HG02610 (cell line): ENCODE results near the gene TMEM191C.
A peak's percentile ranks its signal among the peaks of the same experiment; 100 is the strongest.
"Not testable (repeated sequence)": the region's sequence is repeated elsewhere in the genome, so short reads cannot be mapped to it uniquely, and the experiment has no call there.

ENCODE experiments used
- ATAC-seq: cut with Tn5 transposase; IDR thresholded peaks from one replicate; pipeline ENCODE4 v1.9.1; 2021; ENCODE audit warnings: mild to moderate bottlenecking, moderate library complexity; ENCODE audit not compliant: unreplicated experiment

The TMEM191C gene

GRCh38 chr22:21469097-21469994, 2.2 kb downstream of the TMEM191C start:
- not testable (repeated sequence) for ATAC-seq

- not testable (repeated sequence) for ATAC-seq
Observed at GRCh38 chr22:21472984-21473383, 5.8 kb downstream of the TMEM191C start.

- not testable (repeated sequence) for ATAC-seq
Observed at GRCh38 chr22:21473664-21474063, 6.5 kb downstream of the TMEM191C start.

- ATAC-seq = not testable (repeated sequence)
Observed at GRCh38 chr22:21484039-21484438, 16.9 kb downstream of the TMEM191C start.

GRCh38 chr22:21487723-21488122, 20.5 kb downstream of the TMEM191C start:
- not testable (repeated sequence) for ATAC-seq

GRCh38 chr22:21489149-21489680, 22.0 kb downstream of the TMEM191C start:
- not testable (repeated sequence) for ATAC-seq

- ATAC-seq = not testable (repeated sequence)
Observed at GRCh38 chr22:21490556-21490955, 23.4 kb downstream of the TMEM191C start.

GRCh38 chr22:21492271-21492670, 25.1 kb downstream of the TMEM191C start:
- ATAC-seq = not testable (repeated sequence)

GRCh38 chr22:21493789-21494782, 26.9 kb downstream of the TMEM191C start:
- ATAC-seq = not testable (repeated sequence)

GRCh38 chr22:21497984-21498383, 30.8 kb downstream of the TMEM191C start:
- ATAC-seq = not testable (repeated sequence)

GRCh38 chr22:21498489-21498888, 31.3 kb downstream of the TMEM191C start:
- ATAC-seq = not testable (repeated sequence)

GRCh38 chr22:21499623-21500506, 32.7 kb downstream of the TMEM191C start:
- ATAC-seq = not testable (repeated sequence)

GRCh38 chr22:21510397-21510796, 43.2 kb downstream of the TMEM191C start:
- ATAC-seq = not testable (repeated sequence)

GRCh38 chr22:21512022-21512421, 44.8 kb downstream of the TMEM191C start:
- not testable (repeated sequence) for ATAC-seq

- ATAC-seq = not testable (repeated sequence)
Observed at GRCh38 chr22:21514117-21514516, 46.9 kb downstream of the TMEM191C start.

- ATAC-seq = not testable (repeated sequence)
Observed at GRCh38 chr22:21515234-21515633, 48.0 kb downstream of the TMEM191C start.

- not testable (repeated sequence) for ATAC-seq
Observed at GRCh38 chr22:21516522-21516921, 49.3 kb downstream of the TMEM191C start.

GRCh38 chr22:21516970-21517764, 50.0 kb downstream of the TMEM191C start:
- ATAC-seq = peak; percentile 63
